Brain microvascular endothelial cell (primary cell): ENCODE measurements around the gene CDHR5.

ENCODE experiments used
- DNase-seq: peaks from one replicate; pipeline ENCODE4 v3.0.0-alpha.2; 2020
- H3K27ac ChIP-seq: fragments of 250-450 bp; sonication (Bioruptor Pico); 2 replicates; pipeline ENCODE4 v1.5.1; 2020; ENCODE audit warnings: mild to moderate bottlenecking, moderate library complexity
- H3K27me3 ChIP-seq: fragments of 250-450 bp; sonication (Bioruptor Pico); replicated peaks from 2 replicates; pipeline ENCODE4 v1.5.1; 2020; ENCODE audit warnings: mild to moderate bottlenecking
- H3K36me3 ChIP-seq: fragments of 250-450 bp; sonication (Bioruptor Pico); replicated peaks from 2 replicates; pipeline ENCODE4 v1.5.1; 2020; ENCODE audit warnings: mild to moderate bottlenecking
- H3K4me3 ChIP-seq: 2 replicates; pipeline ENCODE4 v1.5.1; 2011; ENCODE audit warnings: low read depth, mild to moderate bottlenecking, control low read depth, low read length, moderate library complexity
- CTCF ChIP-seq: IDR thresholded peaks from 2 replicates; pipeline ENCODE4 v1.5.1; 2011; ENCODE audit warnings: low read depth, mild to moderate bottlenecking, moderate library complexity, low read length, control low read depth, inconsistent platforms; ENCODE audit errors: missing control alignments
- in situ Hi-C: cut with HindIII; loops from 2 replicates; pipeline ENCODE4 v1.10.0; 2017; ENCODE audit warnings: low sequenced_read_pairs, low pct_ligation_motif_present

The CDHR5 gene

GRCh38 chr11:614623-615503 lies 9.9 kb downstream of the CDHR5 start:
- no peak for TF ChIP-seq CTCF
- no peak for DNase-seq
- H3K27ac ChIP-seq: peak overlapping the region; percentile 92
- H3K4me3 ChIP-seq: peak overlapping the region; percentile 71
- H3K36me3 ChIP-seq: peaks cover 47% of the 10 kb centered on the region
- H3K27me3 ChIP-seq: no peaks in the 10 kb centered on the region
- in situ Hi-C loops: no loop called here

GRCh38 chr11:614021-614622 lies 10.6 kb downstream of the CDHR5 start:
- Histone ChIP-seq H3K27me3 (no peaks in the 10 kb centered on the region), H3K36me3 (peaks cover 50% of the 10 kb centered on the region), H3K4me3 (no peak overlapping the region), H3K27ac (no peak overlapping the region)
- in situ Hi-C loops: no loop called here
- DNase-seq: no peak
- no peak for TF ChIP-seq CTCF

GRCh38 chr11:613369-613968 lies 11.3 kb downstream of the CDHR5 start:
- H3K36me3 ChIP-seq: peaks cover 56% of the 10 kb centered on the region
- no peak overlapping the region for H3K27ac ChIP-seq
- H3K27me3 ChIP-seq: no peaks in the 10 kb centered on the region
- no peak for TF ChIP-seq CTCF
- DNase-seq: peak; percentile 59
- H3K4me3 ChIP-seq: no peak overlapping the region
- in situ Hi-C loops: no loop called here

GRCh38 chr11:612961-613300 lies 11.8 kb downstream of the CDHR5 start:
- DNase-seq: no peak
- peaks cover 59% of the 10 kb centered on the region for H3K36me3 ChIP-seq

GRCh38 chr11:612201-612960 lies 12.4 kb downstream of the CDHR5 start:
- H3K27ac ChIP-seq: no peak overlapping the region
- peaks cover 64% of the 10 kb centered on the region for H3K36me3 ChIP-seq
- in situ Hi-C loops: no loop called here
- TF ChIP-seq CTCF: peak; percentile 56
- no peak overlapping the region for H3K4me3 ChIP-seq
- no peaks in the 10 kb centered on the region for H3K27me3 ChIP-seq
- DNase-seq: no peak

More at GRCh38 chr11:612961-613300, 11.8 kb downstream of the CDHR5 start:
- TF ChIP-seq CTCF: no peak
- in situ Hi-C loops: no loop called here
- Histone ChIP-seq H3K27me3 (no peaks in the 10 kb centered on the region), H3K4me3 (no peak overlapping the region), H3K27ac (no peak overlapping the region)
